HG03354 (cell line): Measurements from ENCODE around the gene SLITRK6.
"Not testable (repeated sequence)": the region's sequence is repeated elsewhere in the genome, so short reads cannot be mapped to it uniquely, and the experiment has no call there.

Experiments used
- ATAC-seq: cut with Tn5 transposase; IDR thresholded peaks from one replicate; pipeline ENCODE4 v1.9.1; 2021; ENCODE audit warnings: mild to moderate bottlenecking; ENCODE audit not compliant: unreplicated experiment, poor library complexity, severe bottlenecking

SLITRK6 gene, protein sequence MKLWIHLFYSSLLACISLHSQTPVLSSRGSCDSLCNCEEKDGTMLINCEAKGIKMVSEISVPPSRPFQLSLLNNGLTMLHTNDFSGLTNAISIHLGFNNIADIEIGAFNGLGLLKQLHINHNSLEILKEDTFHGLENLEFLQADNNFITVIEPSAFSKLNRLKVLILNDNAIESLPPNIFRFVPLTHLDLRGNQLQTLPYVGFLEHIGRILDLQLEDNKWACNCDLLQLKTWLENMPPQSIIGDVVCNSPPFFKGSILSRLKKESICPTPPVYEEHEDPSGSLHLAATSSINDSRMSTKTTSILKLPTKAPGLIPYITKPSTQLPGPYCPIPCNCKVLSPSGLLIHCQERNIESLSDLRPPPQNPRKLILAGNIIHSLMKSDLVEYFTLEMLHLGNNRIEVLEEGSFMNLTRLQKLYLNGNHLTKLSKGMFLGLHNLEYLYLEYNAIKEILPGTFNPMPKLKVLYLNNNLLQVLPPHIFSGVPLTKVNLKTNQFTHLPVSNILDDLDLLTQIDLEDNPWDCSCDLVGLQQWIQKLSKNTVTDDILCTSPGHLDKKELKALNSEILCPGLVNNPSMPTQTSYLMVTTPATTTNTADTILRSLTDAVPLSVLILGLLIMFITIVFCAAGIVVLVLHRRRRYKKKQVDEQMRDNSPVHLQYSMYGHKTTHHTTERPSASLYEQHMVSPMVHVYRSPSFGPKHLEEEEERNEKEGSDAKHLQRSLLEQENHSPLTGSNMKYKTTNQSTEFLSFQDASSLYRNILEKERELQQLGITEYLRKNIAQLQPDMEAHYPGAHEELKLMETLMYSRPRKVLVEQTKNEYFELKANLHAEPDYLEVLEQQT

DNA sequence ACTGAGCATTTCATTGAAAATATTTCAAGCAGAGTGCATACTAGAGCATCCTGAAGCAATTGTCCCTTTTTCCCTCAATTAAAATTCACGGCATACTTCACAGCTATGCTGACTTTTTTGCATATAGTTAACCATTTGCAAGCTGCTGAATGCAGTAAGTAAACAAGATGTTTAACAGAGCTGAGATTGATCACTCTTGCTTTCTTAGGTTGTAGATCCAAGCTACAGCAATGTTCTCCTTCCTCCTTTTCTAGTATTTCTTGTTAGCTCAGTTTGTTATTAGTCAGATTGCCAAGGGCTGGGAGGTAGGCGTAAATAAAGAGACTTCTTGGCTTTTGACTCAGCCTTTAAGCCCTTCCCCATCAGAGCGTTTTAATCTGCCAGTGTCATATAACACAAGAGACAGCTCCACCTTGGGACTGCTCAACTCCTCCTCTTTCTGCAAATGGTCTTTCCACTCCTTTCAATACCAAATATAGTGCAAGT is at the start of gene SLITRK6:
Gene SLITRK6 (minus strand): TSS at position 323 of the 486 bp plus-strand sequence. CDS start 2,911 bp downstream, outside the sequence.
- no peak for ATAC-seq

DNA sequence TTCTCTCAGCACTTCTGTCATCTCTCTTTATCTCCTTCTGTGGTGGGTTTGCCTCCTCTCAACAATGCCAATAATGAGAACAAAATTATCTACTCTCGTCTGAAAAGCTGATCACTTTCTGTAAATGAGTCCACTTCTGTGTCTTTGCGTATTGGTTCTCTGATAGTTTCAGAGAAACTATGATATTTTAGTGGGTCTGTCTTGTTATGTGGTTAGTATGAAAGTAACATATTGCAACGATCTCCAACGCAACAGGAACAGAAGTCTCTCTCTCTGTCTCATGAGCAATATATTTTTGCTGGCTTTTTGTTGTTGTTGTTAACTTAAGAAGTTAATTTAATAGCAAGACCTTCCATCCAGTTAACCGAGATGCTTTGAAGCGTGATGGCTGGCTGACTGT is 47.8 kb upstream of the SLITRK6 start:
- no peak for ATAC-seq

DNA sequence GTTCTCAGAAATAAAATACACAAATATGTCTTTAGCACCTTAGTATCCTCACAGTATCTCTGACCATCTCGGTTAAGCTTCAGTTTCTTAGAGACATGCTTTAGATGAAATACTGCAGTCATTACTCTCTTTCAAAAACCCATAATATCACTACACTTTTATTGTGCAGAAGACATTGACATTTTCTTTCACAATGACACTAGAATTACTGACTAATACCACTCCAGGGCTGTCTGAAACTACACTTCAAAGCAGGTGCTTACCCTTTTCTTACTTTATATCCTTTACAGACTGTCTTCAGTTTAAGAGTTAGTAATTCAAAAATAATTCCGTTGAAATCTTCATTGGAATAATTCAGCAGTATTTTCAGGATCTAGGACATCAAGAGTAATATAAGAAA is 42.2 kb upstream of the SLITRK6 start:
- ATAC-seq, result no peak

DNA sequence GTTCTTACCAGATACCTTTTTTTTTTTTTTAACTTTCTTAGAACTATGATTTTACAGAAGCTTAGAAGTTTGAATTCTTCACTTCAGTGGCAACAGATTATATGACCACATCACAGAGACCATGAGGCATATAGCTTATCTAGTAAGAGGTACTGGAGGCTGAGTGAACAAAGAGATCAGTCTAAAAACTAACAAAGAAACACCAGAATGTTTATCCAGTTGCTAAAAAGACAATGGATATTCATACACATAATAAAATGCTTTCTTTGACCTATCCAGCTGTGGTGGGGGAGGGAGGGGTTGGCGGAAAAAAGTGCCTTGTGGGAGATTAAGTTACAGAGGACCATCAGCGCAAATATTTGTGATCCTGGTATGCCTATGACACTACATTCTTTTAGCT is 34.7 kb upstream of the SLITRK6 start:
- no peak for ATAC-seq

DNA sequence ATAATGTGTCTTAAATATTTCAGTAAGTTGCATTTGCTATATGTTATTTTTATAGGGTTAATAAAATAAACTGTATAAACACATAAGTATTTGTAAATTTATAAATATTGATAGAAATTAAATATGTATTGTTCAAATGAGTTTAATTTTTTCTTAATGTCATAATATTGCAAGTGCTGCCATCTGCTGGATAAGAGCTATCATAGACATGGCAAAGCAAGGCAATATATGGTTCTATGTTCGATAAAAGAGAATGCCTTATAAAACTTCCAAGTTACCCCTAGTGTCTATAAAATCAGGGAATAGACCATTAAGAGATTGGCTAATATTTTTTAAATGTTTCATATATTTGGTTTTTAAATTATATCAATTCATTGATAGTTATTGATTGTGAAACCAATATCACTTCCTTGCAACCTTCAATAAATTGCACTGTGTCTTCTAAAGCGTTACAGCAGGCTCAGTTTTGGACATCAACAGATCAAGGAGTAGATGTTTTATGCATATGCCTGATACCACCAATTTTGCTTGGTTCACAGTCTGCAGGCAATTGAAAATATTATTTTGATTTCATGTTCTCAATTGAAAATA is 29.0 kb upstream of the SLITRK6 start:
- peak; percentile 76 for ATAC-seq

DNA sequence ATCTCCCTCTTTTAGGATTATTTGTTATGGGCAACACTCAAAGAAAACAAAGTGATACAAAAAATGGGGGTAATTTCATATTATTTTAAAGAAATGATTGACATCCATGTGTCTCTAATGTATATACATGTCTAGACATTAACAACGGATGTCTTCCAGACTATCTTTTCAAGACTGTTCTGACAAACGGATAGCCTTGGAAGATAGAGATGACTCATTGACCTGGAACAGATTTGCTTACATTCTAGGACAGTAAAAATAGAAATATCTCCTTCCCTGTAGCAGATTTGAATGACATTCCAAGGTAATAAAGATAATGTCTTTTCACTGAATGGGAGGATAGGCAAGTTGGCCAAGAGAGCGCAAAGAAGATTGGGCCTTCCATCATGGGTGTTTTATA is 26.2 kb upstream of the SLITRK6 start:
- no peak for ATAC-seq

DNA sequence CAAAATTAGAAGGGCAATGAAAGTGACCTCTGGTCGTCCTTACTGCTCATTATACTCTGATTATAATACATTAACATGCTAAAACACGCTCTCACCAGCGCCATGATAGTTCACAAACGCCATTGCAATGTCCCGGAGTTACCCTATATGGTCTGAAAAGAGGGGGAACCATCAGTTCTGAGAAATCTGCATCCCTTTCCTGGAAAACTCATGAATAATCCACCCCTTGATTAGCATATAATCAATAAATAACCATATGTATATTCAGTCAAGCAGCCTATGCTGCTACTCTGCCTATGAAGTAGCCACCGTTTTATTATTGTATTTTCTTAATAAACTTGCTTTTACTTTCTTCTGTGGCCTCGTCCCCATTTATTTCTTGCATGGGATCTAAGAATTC is 24.6 kb upstream of the SLITRK6 start:
- ATAC-seq, result no peak

DNA sequence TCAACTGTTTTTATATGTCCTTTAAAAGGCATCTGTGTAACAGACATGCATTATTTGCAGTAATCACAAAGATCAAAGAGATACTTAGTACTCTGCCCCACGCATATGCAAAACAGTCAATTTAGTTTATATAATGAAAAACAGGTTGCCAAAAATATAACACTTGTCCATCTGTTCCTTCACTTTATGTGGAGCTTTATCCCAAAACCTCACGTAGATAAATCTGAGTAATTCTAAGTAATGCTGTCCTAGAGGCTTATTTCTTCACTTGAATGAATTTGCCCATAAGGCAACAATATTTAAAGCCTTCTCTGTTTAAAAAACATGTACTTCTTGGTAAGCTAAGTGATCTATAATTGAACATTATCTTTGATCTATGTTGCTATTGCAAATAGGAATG is 20.3 kb upstream of the SLITRK6 start:
- ATAC-seq, result no peak

DNA sequence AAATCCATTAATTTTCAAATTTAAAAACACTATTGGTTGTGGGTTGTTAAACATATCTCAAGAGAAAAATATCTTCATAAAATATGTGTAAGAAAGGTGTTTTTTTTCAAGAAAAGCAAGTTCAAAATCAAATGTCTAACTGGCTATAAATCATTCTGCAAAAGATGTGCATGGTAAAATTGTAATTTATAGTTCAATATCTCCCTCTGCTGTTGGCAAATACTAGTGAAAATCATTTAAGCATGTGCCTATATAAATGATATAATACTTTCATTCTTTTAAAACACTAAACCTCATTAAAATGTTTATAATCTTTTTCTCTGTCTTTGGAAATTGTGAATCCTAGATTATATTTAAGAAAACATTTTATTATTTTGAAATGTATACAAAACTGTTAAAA is 17.2 kb upstream of the SLITRK6 start:
- no peak for ATAC-seq

DNA sequence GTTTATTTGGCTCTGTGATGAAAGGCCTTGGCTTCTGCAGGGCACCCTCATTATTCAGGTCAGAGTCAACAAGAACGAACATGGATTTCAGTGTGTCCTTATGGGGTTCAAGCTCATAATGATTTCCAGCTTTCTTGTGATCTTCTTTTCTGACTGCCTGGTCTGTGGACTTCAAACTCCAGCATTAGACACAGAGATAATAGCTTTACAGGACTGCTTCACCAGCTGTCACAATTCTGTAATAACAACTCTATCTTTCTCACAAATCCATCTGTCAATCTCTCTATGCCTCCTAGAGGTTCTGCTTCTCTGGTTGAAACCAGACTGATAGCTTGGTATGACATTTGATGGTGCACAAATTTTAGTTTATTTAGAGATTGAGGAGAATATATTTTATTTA is 13.1 kb upstream of the SLITRK6 start:
- ATAC-seq, result no peak

DNA sequence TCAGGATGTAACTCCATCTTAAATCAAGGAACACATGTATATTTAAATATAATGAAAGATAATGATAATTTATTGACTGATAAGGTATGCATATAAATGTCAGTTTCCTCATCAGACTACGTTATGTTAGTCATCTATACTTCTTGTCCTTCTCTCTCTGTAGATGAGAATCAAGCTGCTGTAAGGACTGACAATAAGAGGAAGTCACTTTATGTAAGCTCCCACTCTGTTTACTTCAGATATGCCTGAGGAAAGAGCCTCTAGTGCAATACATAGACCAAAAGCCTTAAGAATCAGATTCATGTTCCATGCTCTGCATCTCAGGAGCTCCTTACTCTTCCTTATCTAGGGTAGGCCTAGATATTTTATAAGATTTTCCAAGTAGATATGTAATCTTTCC is 9.6 kb upstream of the SLITRK6 start:
- no peak for ATAC-seq

DNA sequence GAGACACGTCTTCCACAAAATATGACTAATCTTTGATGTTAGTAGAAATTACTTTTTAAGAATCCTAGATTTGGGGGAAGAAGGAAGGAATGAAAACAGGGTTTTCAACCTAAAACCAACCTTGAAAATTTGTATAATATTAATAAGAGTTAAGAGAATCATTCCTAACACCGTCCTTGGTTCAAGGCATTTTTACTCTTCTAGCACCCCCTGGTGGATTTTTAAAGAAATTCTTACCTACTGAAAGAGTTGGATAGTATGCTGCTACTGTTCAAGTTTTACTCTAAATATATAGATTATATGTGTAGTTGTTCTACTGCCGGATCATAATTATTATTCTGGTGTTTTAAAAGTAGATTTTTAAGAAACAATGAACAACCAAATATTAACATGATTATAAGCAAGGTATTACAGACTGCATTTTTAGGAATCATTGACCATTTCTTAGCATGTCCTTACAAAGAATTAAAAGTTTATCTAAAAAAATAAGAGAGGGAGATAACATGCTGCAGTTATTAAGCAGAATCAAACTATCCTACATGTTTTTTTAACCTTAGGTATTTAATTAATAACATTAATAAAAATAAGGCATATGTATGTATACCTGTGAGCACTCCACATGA is 7.4 kb upstream of the SLITRK6 start:
- ATAC-seq, result peak; percentile 93

DNA sequence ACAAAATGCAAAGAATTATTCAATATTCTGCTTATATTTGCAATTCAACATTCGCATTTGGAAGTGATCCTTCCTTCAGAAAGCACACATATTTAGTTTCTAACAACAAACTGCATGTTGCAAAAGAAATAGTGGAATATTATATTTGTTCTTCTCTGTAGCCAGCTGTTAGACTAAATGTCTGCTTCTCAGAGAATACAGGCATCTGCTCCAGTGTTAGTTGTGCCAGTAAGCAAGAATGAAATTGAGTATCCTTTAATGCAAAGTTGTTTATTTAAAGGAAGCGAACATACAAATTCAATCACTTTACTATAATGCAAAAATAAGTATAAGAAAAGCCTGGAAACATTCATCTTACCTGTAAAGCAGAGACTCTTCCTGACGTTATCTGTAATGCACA is 663 bp downstream of the SLITRK6 start:
- no peak for ATAC-seq

DNA sequence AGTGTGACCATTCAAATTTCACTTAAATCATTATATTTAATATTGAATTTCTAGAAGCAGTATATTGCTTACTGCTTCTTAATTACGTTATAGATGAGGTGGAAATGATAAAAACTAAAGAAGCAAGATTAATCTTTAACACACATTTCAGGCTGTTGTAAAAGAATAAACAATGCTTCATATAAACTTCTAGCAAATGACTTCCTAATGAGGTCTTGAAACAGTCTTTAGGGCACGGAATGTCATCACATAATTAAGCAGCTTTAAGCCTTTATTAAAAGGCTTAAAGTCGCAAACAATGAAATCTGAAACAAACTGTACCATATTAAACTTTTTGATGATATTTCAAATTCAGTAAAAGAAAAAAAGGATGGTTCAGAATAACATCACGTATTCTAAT is 1.9 kb downstream of the SLITRK6 start:
- no peak for ATAC-seq

DNA sequence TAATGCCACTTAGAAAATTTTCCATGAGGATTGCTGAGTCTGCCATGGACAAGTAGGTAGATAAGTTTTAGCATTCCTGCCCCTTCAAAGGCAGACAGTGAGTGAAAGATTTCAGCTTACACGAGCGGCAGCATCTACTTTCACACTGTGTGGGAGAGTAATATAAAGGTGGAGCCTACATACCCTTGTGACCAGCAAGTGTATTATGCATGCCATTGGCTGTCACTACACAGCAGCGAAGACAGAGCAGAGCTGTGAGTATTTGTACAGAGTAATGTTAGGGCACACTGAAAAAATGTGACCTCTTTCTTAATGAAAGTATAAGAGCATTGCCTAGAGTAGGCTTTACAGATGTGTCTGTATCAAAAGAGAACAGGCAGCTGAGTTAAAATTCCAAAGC is 14.0 kb downstream of the SLITRK6 start:
- ATAC-seq, result no peak

DNA sequence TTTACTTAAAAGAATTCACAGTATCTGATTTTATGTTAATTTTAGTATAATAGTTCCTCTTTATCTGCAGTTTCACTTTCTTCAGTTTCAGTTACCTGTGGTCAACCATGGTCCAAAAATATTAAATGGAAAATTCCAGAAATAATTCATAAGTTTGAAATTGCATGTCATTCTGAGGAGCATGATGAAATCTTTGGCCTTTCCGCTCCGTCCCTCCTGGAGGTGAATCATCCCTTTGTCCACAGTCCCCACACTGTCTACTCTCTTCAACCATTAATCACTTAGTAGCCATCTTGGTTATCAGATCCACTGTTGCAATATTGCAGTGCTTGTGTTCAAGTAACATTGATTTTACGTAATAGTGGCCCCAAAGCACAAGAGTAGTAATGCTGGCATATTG is 26.9 kb downstream of the SLITRK6 start:
- ATAC-seq, result no peak

DNA sequence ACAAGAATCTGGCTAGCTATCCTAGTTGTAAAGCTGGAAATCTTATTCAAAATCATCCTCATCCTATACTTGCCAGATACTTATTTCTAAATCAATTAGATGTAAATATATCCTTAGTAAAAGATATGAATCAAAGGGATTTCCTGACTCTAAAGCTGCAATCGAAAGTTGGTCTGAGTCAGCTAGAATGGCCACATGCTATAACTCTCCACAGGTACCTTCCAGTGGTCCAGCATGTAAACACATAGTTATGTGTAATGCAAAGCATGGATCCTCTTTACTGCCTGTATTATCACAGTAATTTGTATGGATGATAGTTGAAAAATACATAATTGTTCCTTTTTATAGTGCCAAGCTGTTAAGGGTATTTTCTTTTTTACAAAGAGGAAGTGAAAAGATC is 27.4 kb downstream of the SLITRK6 start:
- ATAC-seq, result no peak

DNA sequence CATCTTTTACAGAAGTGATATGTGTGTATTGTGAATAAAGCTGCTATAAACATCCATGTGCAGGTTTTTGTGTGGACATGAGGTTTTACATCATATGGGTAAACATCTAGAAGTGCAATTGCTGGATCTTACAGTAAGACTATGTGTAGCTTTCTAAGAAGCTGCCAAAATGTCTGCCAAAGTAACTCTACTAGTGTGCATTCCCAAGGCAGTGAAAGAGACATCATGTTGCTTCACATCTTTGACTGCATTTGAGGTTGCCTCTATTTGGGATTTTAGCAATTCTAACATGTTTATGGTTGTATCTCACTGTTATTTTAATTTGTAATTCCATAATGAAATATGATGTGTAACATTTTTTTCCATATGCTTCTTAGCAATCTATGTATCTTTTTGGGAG is 30.3 kb downstream of the SLITRK6 start:
- ATAC-seq, result no peak

DNA sequence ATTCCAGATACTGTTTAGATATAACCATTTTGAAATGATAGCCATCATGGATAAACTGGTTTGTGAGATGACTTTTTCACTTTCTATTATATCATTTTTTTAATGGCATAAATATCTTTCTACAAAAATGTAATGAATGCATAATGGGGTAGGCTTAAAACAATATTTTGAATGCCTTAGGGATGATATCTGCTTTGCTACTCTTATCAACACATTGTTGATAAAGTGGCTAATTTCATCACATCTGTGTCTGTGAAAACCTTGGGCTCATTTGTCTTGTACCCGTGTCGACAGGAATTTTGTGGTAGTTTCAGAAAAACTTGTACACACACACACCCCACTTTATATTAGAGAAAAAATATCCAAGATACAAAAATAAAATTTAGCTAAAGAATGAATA is 44.1 kb downstream of the SLITRK6 start:
- no peak for ATAC-seq

DNA sequence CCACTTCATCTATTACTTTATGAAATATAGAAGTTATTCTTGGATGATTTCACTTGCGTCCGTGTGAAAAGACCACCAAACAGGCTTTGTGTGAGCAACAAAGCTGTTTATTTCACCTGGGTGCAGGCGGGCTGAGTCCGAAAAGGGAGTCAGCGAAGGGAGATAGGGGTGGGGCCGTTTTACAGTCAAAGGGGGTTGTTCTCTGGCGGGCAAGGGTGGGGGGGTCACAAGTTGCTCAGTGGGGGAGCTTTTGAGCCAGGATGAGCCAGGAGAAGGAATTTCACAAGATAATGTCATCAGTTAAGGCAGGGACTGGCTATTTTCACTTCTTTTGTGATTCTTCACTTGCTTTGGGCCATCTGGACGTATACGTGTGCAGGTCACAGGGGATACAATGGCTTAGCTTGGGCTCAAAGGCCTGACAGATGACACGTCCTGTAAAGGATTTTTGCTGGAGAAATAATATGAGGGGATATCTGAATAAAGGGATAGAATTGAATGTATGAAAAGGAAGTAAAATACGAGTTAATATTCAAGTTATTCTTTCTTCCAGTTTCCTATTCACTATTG is 55.9 kb downstream of the SLITRK6 start:
- not testable (repeated sequence) for ATAC-seq
